Panc1 (cell line): ENCODE data around the gene PAFAH1B1. TPM values are rescaled to one million over a fixed set of nuclear protein-coding genes. Genes with fewer than 3 reads are reported as not detected.

Experiments
- ATAC-seq: fragments of 200-7000 bp; cut with Tn5 transposase; 2 replicates; pipeline ENCODE4 v1.9.1; 2020; ENCODE audit warnings: mild to moderate bottlenecking, moderate library complexity
- BruUV-seq: library from RNA; stranded (reverse); fragments of 400-500 nt; replicated peaks from 2 replicates; lab custom pipeline; 2021; lab: Mats Ljungman, UMichigan
- CTCF ChIA-PET: fragments of 300-600 bp; sonication (Branson Sonifier 250); formaldehyde crosslinking; loops from one replicate; lab custom pipeline; 2022; ENCODE audit warnings: antibody characterized with exemption; lab: Charles Lee
- POLR2A ChIA-PET: fragments of 300-600 bp; sonication (Branson Sonifier 250); formaldehyde crosslinking; loops from one replicate; lab custom pipeline; 2022; ENCODE audit warnings: antibody characterized with exemption; lab: Charles Lee
- DNase-seq: peaks from one replicate; pipeline ENCODE4 v3.0.0-alpha.2; 2010; ENCODE audit warnings: low read depth, low spot score
- H3K27ac ChIP-seq: 2 replicates; pipeline ENCODE4 v1.5.1; 2011; ENCODE audit warnings: mild to moderate bottlenecking, low read length, inconsistent platforms
- H3K27me3 ChIP-seq: fragments of 200-500 bp; sonication (Bioruptor generic); 2 replicates; pipeline ENCODE4 v1.6.0; 2014; ENCODE audit warnings: low read length, inconsistent platforms; ENCODE audit not compliant: control insufficient read depth, insufficient read depth
- H3K36me3 ChIP-seq: fragments of 200-500 bp; sonication (Bioruptor generic); 2 replicates; pipeline ENCODE4 v1.5.1; 2014; ENCODE audit warnings: inconsistent platforms, mild to moderate bottlenecking, low read length, moderate library complexity; ENCODE audit not compliant: control insufficient read depth, insufficient read depth
- H3K4me1 ChIP-seq: 2 replicates; pipeline ENCODE4 v1.5.1; 2011; ENCODE audit warnings: inconsistent platforms, mild to moderate bottlenecking, low read length, moderate library complexity; ENCODE audit not compliant: control insufficient read depth, insufficient read depth
- H3K4me3 ChIP-seq, 2 experiments: 2 replicates each; pipeline ENCODE4 v1.5.1; 2011 to 2012; ENCODE audit warnings: low read depth in 2 of 2, low read length in 2 of 2, mild to moderate bottlenecking in 2 of 2, inconsistent platforms in 1 of 2, moderate library complexity in 1 of 2
- H3K9me3 ChIP-seq: fragments of 200-500 bp; sonication (Bioruptor generic); 2 replicates; pipeline ENCODE4 v1.5.1; 2014; ENCODE audit warnings: low read depth, mild to moderate bottlenecking, inconsistent platforms, low read length, moderate library complexity; ENCODE audit not compliant: control insufficient read depth, insufficient read depth
- POLR2AphosphoS5 ChIP-seq: IDR thresholded peaks from 2 replicates; pipeline ENCODE4 v1.6.1; 2012; ENCODE audit warnings: mild to moderate bottlenecking, low read depth, low read length, moderate library complexity
- SIN3A ChIP-seq: IDR thresholded peaks from 2 replicates; pipeline ENCODE4 v1.6.1; 2012; ENCODE audit warnings: low read depth, mild to moderate bottlenecking, low read length, moderate library complexity, borderline replicate concordance; ENCODE audit not compliant: insufficient read depth
- TCF7L2 ChIP-seq: IDR thresholded peaks from 2 replicates; pipeline ENCODE4 v1.6.1; 2011; ENCODE audit warnings: mild to moderate bottlenecking, low read depth, low read length, inconsistent platforms
- in situ Hi-C: cut with HindIII; loops from 2 replicates; pipeline ENCODE4 v1.10.0; 2016; ENCODE audit warnings: low sequenced_read_pairs, low pct_unique_long_range_greater_than_20kb
- intact Hi-C: fragments of 100-400 bp; cut with micrococcal nuclease; formaldehyde crosslinking; loops from one replicate; pipeline ENCODE4 v1.10.0; 2022; ENCODE audit not compliant: unreplicated experiment
- total RNA-seq: library from RNA; stranded (reverse); gene quantifications from one replicate; pipeline ENCODE4 v1.2.1, GENCODE V29; 2021; ENCODE audit not compliant: unreplicated experiment
- TF ChIP-seq, protein P1 (sequence below): fragments of 450-650 bp; IDR thresholded peaks from 2 replicates; pipeline ENCODE4 v1.5.1; 2017; ENCODE audit warnings: mild to moderate bottlenecking
- TF ChIP-seq, protein P2 (sequence below), 2 experiments: IDR thresholded peaks; 2 replicates each; pipeline ENCODE4 v1.6.1; 2011 to 2012; ENCODE audit warnings: low read depth in 2 of 2, control low read depth in 1 of 2, low read length in 1 of 2, mild to moderate bottlenecking in 1 of 2, moderate library complexity in 1 of 2; ENCODE audit not compliant: insufficient read depth in 1 of 2

PAFAH1B1 gene
- total RNA-seq, 1 experiment from 2014 or later = 120 TPM

DNA sequence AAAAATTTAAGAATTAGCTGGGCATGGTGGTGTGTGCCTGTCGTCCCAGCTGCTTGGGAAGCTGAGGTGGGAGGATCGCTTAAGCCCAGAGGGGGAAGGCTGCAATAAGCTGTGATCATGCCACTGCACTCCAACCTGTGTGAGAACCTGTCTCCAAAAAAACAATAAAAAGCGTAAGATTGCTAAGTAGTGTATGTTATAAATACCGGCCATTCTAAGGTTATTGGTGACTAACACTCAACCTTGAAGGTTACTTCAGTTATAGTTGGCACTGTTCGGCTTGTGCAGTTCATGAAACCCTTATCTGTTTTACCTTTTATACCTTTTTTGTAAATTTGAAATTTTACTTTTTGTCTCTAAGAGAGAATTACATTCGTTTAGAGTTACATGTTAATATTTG lies 44.0 kb downstream of the PAFAH1B1 start:
- Histone ChIP-seq H3K4me1 (peaks cover 31% of the 10 kb centered on the region), H3K27me3 (no peaks in the 10 kb centered on the region), H3K4me3 (no peak overlapping the region), H3K27ac (no peak overlapping the region), H3K36me3 (peaks cover 12% of the 10 kb centered on the region; the same call in 1 of the 2 replicates), H3K9me3 (no peaks in the 10 kb centered on the region)
- ChIA-PET POLR2A (no interaction called here), CTCF (no interaction called here)
- BruUV-seq = no TSS peak
- DNase-seq (no peak), ATAC-seq (no peak)
- in situ Hi-C loops = no loop called here
- no peak for TF ChIP-seq SIN3A
- TF ChIP-seq POLR2AphosphoS5 = no peak
- no peak for TF ChIP-seq TCF7L2
- TF ChIP-seq, protein P1, sequence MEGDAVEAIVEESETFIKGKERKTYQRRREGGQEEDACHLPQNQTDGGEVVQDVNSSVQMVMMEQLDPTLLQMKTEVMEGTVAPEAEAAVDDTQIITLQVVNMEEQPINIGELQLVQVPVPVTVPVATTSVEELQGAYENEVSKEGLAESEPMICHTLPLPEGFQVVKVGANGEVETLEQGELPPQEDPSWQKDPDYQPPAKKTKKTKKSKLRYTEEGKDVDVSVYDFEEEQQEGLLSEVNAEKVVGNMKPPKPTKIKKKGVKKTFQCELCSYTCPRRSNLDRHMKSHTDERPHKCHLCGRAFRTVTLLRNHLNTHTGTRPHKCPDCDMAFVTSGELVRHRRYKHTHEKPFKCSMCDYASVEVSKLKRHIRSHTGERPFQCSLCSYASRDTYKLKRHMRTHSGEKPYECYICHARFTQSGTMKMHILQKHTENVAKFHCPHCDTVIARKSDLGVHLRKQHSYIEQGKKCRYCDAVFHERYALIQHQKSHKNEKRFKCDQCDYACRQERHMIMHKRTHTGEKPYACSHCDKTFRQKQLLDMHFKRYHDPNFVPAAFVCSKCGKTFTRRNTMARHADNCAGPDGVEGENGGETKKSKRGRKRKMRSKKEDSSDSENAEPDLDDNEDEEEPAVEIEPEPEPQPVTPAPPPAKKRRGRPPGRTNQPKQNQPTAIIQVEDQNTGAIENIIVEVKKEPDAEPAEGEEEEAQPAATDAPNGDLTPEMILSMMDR = no peak
- TF ChIP-seq, protein P2, sequence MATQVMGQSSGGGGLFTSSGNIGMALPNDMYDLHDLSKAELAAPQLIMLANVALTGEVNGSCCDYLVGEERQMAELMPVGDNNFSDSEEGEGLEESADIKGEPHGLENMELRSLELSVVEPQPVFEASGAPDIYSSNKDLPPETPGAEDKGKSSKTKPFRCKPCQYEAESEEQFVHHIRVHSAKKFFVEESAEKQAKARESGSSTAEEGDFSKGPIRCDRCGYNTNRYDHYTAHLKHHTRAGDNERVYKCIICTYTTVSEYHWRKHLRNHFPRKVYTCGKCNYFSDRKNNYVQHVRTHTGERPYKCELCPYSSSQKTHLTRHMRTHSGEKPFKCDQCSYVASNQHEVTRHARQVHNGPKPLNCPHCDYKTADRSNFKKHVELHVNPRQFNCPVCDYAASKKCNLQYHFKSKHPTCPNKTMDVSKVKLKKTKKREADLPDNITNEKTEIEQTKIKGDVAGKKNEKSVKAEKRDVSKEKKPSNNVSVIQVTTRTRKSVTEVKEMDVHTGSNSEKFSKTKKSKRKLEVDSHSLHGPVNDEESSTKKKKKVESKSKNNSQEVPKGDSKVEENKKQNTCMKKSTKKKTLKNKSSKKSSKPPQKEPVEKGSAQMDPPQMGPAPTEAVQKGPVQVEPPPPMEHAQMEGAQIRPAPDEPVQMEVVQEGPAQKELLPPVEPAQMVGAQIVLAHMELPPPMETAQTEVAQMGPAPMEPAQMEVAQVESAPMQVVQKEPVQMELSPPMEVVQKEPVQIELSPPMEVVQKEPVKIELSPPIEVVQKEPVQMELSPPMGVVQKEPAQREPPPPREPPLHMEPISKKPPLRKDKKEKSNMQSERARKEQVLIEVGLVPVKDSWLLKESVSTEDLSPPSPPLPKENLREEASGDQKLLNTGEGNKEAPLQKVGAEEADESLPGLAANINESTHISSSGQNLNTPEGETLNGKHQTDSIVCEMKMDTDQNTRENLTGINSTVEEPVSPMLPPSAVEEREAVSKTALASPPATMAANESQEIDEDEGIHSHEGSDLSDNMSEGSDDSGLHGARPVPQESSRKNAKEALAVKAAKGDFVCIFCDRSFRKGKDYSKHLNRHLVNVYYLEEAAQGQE (IDR thresholded peaks at IDR 0.05; ENCODE audit: insufficient read depth in 1 of 2, low read depth in 2 of 2, low read length in 1 of 2) = no peak
- intact Hi-C loops = no loop called here

DNA sequence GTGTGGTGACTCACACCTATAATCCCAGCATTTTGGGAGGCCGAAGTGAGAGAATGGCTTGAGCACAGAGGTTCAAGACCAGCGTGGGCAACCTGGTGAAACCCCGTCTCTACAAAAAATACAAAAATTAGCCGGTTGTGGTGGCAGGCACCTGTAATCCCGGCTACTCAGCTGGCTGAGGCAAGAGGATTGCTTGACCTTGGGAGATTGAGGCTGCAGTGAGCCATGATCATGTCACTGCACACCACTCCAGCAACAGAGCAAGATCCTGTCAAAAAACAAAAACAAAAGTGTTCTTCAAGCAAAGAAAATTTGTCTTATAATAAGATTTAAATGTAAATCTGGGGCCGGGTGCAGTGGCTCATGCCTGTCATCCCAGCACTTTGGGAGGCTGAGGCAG lies 51.5 kb downstream of the PAFAH1B1 start:
- ATAC-seq = no peak
- Histone ChIP-seq H3K4me3 (no peak overlapping the region), H3K27ac (no peak overlapping the region), H3K9me3 (no peaks in the 10 kb centered on the region), H3K4me1 (no peaks in the 10 kb centered on the region), H3K27me3 (no peaks in the 10 kb centered on the region), H3K36me3 (peaks cover 3% of the 10 kb centered on the region; the same call in 1 of the 2 replicates)
- no peak for DNase-seq
- ChIA-PET POLR2A (no interaction called here), CTCF (no interaction called here)
- TF ChIP-seq SIN3A (no peak), POLR2AphosphoS5 (no peak), TCF7L2 (no peak)
- TF ChIP-seq, protein P2 (IDR thresholded peaks at IDR 0.05; ENCODE audit: insufficient read depth in 1 of 2, low read depth in 2 of 2, low read length in 1 of 2) = no peak
- TF ChIP-seq, protein P1 = no peak
- no TSS peak for BruUV-seq
- intact Hi-C loops (no loop called here), in situ Hi-C loops (no loop called here)
